Motor neuron (in vitro differentiated cells): ENCODE results near the gene TESMIN. TPM values are rescaled to one million over a fixed set of nuclear protein-coding genes. Genes with fewer than 3 reads are reported as not detected.

Experiments
- ATAC-seq, 8 experiments: fragments of 200-7000 bp; cut with Tn5 transposase; replicated peaks in 6 of 8; 2 replicates each; pipeline ENCODE4 v1.8.0; 2021; ENCODE audit warnings: mild to moderate bottlenecking in 8 of 8, moderate library complexity in 8 of 8
- H3K27ac ChIP-seq, 2 donors: fragments of 250-450 bp; sonication (Bioruptor Pico); 2 replicates each; pipeline ENCODE4 v1.9.0; 2021; ENCODE audit warnings: antibody characterized with exemption in 2 of 2, mild to moderate bottlenecking in 2 of 2, moderate library complexity in 1 of 2
- H3K4me1 ChIP-seq, 2 donors: fragments of 250-450 bp; sonication (Bioruptor Pico); replicated peaks in 1 of 2; 2 replicates each; pipeline ENCODE4 v1.6.1; 2021; ENCODE audit warnings: antibody characterized with exemption in 2 of 2, mild to moderate bottlenecking in 2 of 2, moderate library complexity in 1 of 2
- H3K4me3 ChIP-seq, 5 donors: fragments of 250-450 bp; sonication (Bioruptor Pico); 2 replicates each; pipeline ENCODE4 v1.9.0; 2021; ENCODE audit warnings: antibody characterized with exemption in 5 of 5, mild to moderate bottlenecking in 5 of 5, moderate library complexity in 4 of 5
- WGBS, 10 experiments: fragments of 450-650 bp; shearing (Covaris generic); methylation state at CpG; one replicate each; pipeline ENCODE4 v1.0.0; 2022; 5-methylcytosine and 5-hydroxymethylcytosine counted together
- in situ Hi-C, 9 experiments: fragments of 400-800 bp; cut with MboI; loops; one replicate each; pipeline ENCODE4 v1.15.0; 2021; ENCODE audit warnings: low sequenced_read_pairs in 9 of 9, low pct_unique_long_range_greater_than_20kb in 2 of 9; ENCODE audit not compliant: unreplicated experiment in 9 of 9
- total RNA-seq, 8 experiments: library from RNA; unstranded; fragments of 300-600 nt; gene quantifications; 2 replicates each; pipeline versions ENCODE4 v1.2.3 to v1.2.4, GENCODE V29; 2022

The TESMIN gene
- total RNA-seq, 8 experiments from 2014 or later = 0.36 to 17.8 (median 5.2) TPM

DNA sequence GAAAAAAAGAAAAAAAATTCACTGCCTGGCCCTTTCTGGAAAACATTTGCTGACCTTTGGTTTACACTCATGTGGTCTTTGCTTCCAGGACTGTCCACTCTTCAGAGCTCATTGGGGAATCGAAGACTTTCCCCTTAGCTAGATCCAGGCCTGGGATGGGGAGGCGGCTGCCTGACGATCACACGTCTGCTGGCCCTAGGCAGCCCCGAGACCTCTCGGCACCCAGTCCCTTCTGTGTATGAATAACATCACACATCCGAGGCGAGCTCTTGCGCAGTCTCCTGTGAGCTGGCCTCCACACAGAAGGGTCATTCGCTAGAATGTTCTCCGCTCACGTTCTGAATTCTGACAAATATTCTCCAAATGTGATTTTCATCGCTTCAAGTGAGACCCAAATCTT is 92.7 kb downstream of the TESMIN start:
- in situ Hi-C loops = no loop called here
- ATAC-seq = peak in 6 of 8 experiments; percentile 25 to 53 (median 40)
- 48 to 100% (median 75%) methylated on average over 1 to 10 of the region's 13 CpGs; no CpG with 5 or more reads in 2 of the 10 experiments for WGBS, 10 experiments
- peaks cover 0 to 7% of the 10 kb centered on the region in 2 donors for H3K4me1 ChIP-seq
- no peak overlapping the region for H3K4me3 ChIP-seq
- H3K27ac ChIP-seq = no peak overlapping the region

DNA sequence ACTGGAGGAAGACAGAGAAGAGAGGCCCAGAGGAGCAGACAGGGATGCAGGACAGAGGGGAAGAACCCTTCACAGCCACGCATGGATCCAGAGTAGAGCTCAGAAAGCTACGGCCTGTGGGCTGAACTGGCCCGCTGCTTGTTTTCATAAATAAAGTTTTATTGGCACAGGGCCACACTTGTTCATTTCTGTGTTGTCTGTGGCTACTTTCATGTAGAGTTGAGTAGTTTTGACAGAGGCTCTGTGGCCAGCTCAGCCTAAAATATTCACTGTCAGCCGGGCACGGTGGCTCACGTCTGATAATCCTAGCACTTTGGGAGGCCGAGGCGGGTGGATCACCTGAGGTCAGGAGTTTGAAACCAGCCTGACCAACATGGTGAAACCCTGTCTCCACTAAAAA is 93.2 kb downstream of the TESMIN start:
- Histone ChIP-seq H3K27ac (no peak overlapping the region), H3K4me1 (peaks cover 0 to 7% of the 10 kb centered on the region in 2 donors), H3K4me3 (no peak overlapping the region)
- 87 to 94% (median 91%) methylated on average over 2 to 6 of the region's 8 CpGs; no CpG with 5 or more reads in 5 of the 10 experiments for WGBS, 10 experiments
- in situ Hi-C loops = no loop called here
- no peak for ATAC-seq

Other genes with a start within 250 kb of the TESMIN start
- 10 to 100 TPM in 3 of 8 experiments, 1 to 10 TPM in 2, under 1 TPM in 2, not detected in 1; 0.27 to 65.1 (median 5.7) TPM for gene GAL, start 67.0 kb downstream of the TESMIN start, total RNA-seq
- gene CPT1A, start 90.4 kb upstream of the TESMIN start, total RNA-seq = 10 to 100 TPM in 4 of 8 experiments, 1 to 10 TPM in 4; 1.6 to 67.8 (median 12.4) TPM
- 100 to 1,000 TPM in 3 of 8 experiments, 10 to 100 TPM in 5; 78.5 to 150 (median 92.6) TPM for gene MRPL21, start 152.3 kb upstream of the TESMIN start, total RNA-seq
- gene IGHMBP2, start 152.4 kb upstream of the TESMIN start, total RNA-seq = 10 to 100 TPM in 5 of 8 experiments, 1 to 10 TPM in 3; 6.7 to 21.0 (median 10.3) TPM
- gene MRGPRD, start 229.5 kb upstream of the TESMIN start, total RNA-seq = under 1 TPM in 1 of 8 experiments, not detected in 7; 0.21 TPM